Measurements from ENCODE around the gene CXCL6.

Gene CXCL6

DNA sequence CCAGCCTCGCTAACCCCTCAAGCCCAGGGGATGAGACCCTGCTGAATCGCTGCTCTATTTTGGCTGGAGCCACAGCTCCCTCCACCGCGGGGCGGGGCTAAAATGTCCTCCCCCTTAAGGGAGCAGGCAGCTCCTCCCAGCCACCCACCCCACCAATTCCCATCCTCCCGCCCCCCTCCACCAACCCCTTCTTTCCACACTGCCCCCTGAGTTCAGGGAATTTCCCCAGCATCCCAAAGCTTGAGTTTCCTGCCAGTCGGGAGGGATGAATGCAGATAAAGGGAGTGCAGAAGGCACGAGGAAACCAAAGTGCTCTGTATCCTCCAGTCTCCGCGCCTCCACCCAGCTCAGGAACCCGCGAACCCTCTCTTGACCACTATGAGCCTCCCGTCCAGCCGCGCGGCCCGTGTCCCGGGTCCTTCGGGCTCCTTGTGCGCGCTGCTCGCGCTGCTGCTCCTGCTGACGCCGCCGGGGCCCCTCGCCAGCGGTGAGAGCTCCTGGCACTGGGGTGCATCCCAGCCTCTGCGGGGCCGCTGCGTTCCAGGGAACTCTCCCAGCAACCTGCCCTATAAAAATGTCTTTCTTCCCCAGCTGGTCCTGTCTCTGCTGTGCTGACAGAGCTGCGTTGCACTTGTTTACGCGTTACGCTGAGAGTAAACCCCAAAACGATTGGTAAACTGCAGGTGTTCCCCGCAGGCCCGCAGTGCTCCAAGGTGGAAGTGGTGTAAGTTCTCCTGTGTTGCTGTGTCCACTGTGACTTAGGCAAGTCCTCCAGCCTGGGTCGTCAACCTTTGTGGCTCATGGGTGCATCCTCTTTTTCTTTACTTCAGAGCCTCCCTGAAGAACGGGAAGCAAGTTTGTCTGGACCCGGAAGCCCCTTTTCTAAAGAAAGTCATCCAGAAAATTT, at the start of gene CXCL6:
CXCL6 (plus strand) TSS at position 306 of the 907 bp plus-strand sequence; CDS start at position 379, 73 bp downstream.
- TF ChIP-seq, protein P1, sequence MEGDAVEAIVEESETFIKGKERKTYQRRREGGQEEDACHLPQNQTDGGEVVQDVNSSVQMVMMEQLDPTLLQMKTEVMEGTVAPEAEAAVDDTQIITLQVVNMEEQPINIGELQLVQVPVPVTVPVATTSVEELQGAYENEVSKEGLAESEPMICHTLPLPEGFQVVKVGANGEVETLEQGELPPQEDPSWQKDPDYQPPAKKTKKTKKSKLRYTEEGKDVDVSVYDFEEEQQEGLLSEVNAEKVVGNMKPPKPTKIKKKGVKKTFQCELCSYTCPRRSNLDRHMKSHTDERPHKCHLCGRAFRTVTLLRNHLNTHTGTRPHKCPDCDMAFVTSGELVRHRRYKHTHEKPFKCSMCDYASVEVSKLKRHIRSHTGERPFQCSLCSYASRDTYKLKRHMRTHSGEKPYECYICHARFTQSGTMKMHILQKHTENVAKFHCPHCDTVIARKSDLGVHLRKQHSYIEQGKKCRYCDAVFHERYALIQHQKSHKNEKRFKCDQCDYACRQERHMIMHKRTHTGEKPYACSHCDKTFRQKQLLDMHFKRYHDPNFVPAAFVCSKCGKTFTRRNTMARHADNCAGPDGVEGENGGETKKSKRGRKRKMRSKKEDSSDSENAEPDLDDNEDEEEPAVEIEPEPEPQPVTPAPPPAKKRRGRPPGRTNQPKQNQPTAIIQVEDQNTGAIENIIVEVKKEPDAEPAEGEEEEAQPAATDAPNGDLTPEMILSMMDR (IDR thresholded peaks at IDR 0.05): no peak
- DNase-seq: peak; percentile 66
- no peaks in the 10 kb centered on the region for H3K36me3 Mint-ChIP-seq (ENCODE audit: low read depth)
- H3K27ac Mint-ChIP-seq: no peak within 1 kb of the TSS
- H3K4me1 Mint-ChIP-seq: no peaks in the 10 kb centered on the region
- H3K27me3 Mint-ChIP-seq (ENCODE audit: low read depth, poor library complexity): peaks cover 63% of the 10 kb centered on the region
- H3K9me3 Mint-ChIP-seq: peaks cover 5% of the 10 kb centered on the region
- H3K4me3 Mint-ChIP-seq: peak within 1 kb of the TSS; percentile 78

DNA sequence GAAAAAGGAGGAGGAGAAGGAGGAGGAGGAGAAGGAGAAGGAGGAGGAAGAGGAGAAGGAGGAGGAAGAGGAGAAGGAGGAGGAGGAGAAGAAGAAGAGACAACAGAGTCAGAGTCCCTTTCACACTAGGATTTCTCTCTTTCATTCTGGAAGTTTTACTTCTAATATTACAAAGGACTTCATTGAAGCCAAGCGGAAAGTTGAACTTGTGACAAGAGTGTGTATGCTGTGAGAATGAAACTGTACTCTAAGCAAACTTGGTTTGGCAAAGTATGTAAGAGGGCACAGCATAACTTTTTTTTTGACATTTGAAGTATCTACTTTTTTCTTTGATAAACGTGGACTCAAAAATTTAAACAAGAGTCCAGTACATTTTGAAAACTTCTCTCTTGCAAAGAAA, 48.1 kb upstream of the CXCL6 start:
- Mint-ChIP-seq H3K36me3 (ENCODE audit: low read depth) (no peaks in the 10 kb centered on the region), H3K4me3 (no peak overlapping the region), H3K9me3 (no peaks in the 10 kb centered on the region), H3K27me3 (ENCODE audit: low read depth, poor library complexity) (peaks cover 14% of the 10 kb centered on the region), H3K4me1 (no peaks in the 10 kb centered on the region), H3K27ac (no peak overlapping the region)
- no peak for DNase-seq
- TF ChIP-seq, protein P1 (IDR thresholded peaks at IDR 0.05): no peak

DNA sequence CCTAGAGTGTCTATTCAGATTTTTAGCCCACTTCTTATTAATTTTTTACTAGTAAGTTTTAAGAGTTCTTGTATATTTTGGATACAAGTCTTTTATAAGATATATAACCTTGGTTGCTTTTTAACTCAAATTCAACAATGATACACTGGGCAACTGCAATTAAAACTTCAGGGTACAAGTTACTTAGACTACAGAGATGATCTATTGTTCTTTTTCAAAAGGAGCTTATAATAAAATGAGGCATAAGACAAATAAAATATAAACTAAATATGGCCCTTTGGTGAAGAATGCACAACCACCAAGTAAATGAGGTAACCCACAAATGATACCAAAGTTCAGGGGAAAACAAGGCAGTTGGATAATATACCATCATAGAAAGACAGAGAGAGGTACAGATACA, 37.6 kb upstream of the CXCL6 start:
- TF ChIP-seq, protein P1 (IDR thresholded peaks at IDR 0.05): no peak
- H3K36me3 Mint-ChIP-seq (ENCODE audit: low read depth): no peaks in the 10 kb centered on the region
- peaks cover 26% of the 10 kb centered on the region for H3K9me3 Mint-ChIP-seq
- H3K4me1 Mint-ChIP-seq: no peaks in the 10 kb centered on the region
- H3K4me3 Mint-ChIP-seq: no peak overlapping the region
- no peak for DNase-seq
- no peaks in the 10 kb centered on the region for H3K27me3 Mint-ChIP-seq (ENCODE audit: low read depth, poor library complexity)
- no peak overlapping the region for H3K27ac Mint-ChIP-seq

DNA sequence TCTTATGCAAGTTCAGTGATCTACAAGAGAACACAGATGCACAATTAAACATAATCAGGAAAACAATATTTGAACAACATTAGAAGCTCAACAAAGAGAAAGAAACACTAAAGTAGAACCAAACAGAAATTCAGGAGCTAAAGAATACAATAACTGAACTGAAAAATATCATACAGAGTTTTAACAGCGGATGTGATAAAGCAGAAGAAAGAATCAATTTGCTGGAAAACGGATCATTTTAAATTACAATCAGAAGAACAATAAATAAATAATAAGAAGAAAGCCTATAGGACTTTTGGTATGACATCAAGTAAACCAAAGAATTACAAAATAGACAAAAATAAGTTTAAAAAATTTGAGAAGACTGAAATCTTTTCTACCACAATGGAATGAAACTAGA, 36.3 kb upstream of the CXCL6 start:
- Mint-ChIP-seq H3K4me3 (no peak overlapping the region), H3K4me1 (no peaks in the 10 kb centered on the region), H3K9me3 (peaks cover 17% of the 10 kb centered on the region), H3K27ac (no peak overlapping the region), H3K36me3 (ENCODE audit: low read depth) (no peaks in the 10 kb centered on the region), H3K27me3 (ENCODE audit: low read depth, poor library complexity) (no peaks in the 10 kb centered on the region)
- TF ChIP-seq, protein P1 (IDR thresholded peaks at IDR 0.05): no peak
- DNase-seq: no peak

DNA sequence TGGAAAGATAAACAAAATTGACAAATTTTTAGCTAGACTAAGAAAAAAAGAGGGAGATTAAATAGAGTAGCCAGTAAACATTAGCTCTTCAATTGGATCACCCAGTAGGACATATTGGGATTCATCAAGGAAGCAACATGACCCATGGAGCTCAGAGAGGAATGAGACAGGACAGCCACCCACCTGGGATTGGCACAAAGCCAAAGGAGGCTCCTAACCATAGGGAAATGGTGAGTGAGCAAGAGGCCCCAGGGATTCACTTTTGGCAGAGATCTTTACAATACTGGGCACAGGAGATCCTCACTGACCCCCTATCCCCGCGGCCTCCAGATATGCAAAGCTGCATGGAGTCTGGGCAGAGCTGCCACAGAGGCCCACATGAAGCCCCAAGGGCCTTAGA, 34.8 kb upstream of the CXCL6 start:
- TF ChIP-seq, protein P1 (IDR thresholded peaks at IDR 0.05): no peak
- no peak for DNase-seq
- Mint-ChIP-seq H3K36me3 (ENCODE audit: low read depth) (no peaks in the 10 kb centered on the region), H3K4me3 (no peak overlapping the region), H3K9me3 (peaks cover 4% of the 10 kb centered on the region), H3K27ac (no peak overlapping the region), H3K27me3 (ENCODE audit: low read depth, poor library complexity) (peaks cover 4% of the 10 kb centered on the region), H3K4me1 (no peaks in the 10 kb centered on the region)

DNA sequence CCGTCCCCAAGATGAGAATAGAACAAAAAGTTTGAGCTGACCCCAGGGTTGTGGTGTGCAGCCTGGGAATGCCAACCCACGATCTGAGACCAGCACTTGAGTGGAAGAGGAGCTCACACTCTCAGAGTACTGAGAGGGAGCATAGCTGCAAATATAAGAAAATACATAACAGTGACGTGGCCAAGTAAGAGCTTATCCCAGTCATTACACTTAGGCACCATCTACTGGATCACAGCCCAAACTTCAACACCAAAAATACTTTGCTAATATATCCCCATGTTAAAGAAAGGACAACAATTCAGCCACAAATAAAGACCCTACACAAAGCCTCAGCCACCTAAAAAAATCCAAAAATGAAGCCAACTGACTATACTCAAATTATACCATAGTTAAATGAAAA, 33.3 kb upstream of the CXCL6 start:
- Mint-ChIP-seq H3K9me3 (peaks cover 4% of the 10 kb centered on the region), H3K27ac (no peak overlapping the region), H3K27me3 (ENCODE audit: low read depth, poor library complexity) (peaks cover 4% of the 10 kb centered on the region), H3K4me1 (no peaks in the 10 kb centered on the region), H3K36me3 (ENCODE audit: low read depth) (no peaks in the 10 kb centered on the region), H3K4me3 (no peak overlapping the region)
- TF ChIP-seq, protein P1 (IDR thresholded peaks at IDR 0.05): no peak
- no peak for DNase-seq
